Limb (tissue), 2 donors: ENCODE measurements around the gene COL18A1.
A peak's percentile ranks its signal among the peaks of the same experiment; 100 is the strongest.

ENCODE experiments used
- DNase-seq, 2 donors: peaks; one replicate each; pipeline ENCODE4 v3.0.0-alpha.2; 2016; ENCODE audit errors: extremely low spot score in 2 of 2

COL18A1 gene

DNA sequence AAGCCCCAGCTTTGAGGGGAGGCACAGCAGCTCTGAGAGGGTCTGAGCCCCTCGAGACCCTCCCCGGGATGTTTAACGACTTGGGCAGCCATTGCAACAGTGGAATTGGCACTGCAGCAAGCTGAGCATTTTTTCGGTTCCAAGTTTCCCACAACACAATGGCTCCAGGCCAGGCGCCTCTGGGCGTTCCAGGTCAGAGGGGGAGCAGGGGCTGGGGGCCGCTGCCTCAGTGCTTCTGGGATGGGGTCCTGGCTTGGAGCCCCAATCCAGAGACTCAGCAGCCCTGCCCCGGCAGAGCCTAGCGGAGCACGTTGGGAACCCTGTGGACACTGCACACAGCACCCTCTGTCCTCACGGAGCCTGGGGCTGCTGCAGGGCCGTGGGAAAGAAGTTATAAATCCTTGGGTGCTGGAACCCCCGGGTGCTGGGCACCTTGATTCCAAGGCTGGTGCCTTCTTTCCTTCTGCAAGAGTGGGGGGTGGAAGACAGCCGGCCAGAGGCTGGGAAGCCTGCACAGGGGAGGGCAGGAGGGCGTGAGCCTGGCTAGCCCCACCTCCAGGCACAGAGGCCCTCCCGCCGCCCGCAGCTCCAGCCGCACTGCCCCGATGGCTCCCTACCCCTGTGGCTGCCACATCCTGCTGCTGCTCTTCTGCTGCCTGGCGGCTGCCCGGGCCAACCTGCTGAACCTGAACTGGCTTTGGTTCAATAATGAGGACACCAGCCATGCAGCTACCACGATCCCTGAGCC is 50.1 kb downstream of the COL18A1 start:
- peak in 1 of 2 donors; percentile 66 for DNase-seq

DNA sequence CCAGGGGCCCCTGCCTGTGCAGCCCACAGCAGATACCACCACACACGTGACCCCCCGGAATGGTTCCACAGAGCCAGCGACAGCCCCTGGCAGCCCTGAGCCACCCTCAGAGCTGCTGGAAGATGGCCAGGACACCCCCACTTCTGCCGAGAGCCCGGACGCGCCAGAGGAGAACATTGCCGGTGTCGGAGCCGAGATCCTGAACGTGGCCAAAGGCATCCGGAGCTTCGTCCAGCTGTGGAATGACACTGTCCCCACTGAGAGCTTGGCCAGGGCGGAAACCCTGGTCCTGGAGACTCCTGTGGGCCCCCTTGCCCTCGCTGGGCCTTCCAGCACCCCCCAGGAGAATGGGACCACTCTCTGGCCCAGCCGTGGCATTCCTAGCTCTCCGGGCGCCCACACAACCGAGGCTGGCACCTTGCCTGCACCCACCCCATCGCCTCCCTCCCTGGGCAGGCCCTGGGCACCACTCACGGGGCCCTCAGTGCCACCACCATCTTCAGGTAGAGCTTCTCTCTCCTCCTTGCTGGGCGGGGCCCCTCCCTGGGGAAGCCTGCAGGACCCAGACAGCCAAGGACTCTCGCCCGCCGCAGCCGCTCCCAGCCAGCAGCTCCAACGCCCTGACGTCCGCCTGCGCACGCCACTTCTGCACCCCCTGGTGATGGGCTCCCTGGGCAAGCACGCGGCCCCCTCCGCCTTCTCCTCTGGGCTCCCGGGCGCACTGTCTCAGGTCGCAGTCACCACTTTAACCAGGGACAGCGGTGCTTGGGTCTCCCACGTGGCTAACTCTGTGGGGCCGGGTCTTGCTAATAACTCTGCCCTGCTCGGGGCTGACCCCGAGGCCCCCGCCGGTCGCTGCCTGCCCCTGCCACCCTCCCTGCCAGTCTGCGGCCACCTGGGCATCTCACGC is 51.0 kb downstream of the COL18A1 start:
- DNase-seq: no peak

DNA sequence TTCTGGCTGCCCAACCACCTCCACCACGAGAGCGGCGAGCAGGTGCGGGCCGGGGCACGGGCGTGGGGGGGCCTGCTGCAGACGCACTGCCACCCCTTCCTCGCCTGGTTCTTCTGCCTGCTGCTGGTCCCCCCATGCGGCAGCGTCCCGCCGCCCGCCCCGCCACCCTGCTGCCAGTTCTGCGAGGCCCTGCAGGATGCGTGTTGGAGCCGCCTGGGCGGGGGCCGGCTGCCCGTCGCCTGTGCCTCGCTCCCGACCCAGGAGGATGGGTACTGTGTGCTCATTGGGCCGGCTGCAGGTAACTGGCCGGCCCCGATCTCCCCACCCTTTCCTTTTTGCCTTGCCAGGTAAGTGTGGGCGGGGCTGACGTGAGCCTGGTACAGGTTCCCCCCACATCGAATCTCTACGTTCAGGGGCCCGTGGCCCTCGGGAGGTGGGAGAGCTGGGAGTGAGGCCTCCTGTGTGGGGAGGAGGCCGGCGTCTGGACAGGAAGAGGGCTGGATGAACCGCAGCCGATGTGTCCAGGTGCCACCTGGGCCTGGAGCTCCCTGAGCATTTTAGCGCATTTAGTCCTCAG is 51.7 kb downstream of the COL18A1 start:
- DNase-seq: no peak

DNA sequence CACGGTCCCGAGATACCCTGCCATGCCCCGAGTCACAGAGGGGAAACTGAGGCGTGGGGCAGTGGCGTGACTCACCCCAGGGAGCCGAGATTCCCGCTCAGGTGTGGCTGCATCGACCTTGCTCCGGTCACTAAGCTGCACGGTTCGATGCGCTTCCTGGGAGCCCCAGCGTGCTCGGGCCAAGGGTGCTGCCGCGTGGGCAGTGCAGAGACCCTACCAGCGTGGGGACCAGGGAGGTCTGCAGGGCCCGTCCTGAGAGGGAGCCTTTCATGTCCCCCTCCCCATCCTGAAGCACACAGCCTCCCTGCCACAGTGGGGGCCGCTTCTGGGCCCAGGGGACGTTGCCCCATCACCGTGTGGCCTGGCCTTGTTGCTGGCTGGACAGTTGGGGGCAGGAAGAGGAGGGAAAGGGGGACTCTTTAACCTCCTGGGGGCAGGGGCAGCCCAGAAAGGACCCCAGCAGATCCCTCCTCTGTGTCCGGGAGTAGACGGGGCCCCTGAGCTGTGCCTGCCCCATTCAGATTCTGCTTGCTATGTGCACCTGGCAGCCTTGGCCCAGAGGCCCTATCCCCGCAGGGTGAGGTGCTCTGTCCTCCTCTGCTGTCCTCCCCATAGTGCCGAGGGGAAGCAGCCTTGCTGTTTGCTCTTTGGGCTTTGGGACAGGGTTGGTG is 52.3 kb downstream of the COL18A1 start:
- no peak for DNase-seq

DNA sequence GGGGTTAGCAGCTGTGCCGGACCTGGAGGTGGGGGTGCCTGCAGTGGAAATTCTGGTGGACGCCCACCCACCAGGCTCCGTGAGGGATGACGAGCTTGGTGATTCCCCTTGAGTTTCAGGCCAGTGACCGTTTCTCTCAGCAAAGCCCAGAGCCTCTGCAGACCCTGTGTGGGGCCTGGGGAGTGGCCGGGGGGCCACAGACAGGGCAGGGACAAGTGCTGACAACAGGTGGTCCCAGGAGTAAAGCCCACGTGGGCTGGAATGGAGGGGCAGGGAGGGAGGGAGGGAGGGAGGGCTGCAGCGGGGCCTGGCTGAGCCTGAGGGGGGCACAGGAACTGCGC is 52.8 kb downstream of the COL18A1 start:
- no peak for DNase-seq

DNA sequence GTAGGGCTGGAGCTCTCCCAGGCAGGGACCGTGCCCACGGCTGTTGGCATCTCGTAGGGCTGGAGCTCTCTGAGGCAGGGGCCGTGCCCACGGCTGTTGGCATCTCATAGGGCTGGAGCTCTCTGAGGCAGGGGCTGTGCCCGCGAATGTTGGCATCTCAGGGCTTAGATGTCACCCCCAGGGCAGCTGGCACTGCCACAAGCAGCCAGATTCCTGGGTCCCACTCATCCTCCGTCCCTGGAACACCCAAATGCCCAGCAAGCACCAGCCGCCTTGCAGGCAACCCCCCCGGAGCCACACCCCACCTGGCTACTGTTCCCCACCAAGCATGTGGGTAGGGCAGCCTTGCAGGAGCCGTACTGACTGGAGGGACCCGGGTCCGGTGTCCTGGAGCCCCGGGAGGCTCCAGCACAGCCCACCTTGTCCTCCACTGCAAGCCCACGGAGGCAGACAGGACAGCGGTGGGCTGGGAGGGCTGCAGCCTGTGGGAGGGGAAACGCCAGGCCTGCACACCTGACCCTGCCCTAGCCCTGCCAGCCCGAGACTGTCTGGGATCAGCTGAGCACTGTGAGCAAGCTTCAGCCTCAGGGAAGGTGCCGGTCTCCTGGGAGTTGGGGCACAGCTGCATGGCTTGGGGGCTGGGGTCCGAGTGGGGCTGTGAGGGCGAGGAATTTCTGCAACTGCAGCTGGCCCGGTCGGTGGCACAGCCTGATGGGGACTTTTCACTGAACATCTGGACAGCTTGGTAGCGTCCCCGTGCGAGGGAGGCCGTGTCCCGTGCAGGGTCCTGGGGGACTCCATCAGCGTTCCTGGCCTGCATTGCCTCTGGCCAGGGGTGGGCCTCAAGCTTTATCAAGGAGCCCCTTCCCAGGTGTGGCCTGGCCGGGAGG is 53.6 kb downstream of the COL18A1 start:
- DNase-seq: no peak

DNA sequence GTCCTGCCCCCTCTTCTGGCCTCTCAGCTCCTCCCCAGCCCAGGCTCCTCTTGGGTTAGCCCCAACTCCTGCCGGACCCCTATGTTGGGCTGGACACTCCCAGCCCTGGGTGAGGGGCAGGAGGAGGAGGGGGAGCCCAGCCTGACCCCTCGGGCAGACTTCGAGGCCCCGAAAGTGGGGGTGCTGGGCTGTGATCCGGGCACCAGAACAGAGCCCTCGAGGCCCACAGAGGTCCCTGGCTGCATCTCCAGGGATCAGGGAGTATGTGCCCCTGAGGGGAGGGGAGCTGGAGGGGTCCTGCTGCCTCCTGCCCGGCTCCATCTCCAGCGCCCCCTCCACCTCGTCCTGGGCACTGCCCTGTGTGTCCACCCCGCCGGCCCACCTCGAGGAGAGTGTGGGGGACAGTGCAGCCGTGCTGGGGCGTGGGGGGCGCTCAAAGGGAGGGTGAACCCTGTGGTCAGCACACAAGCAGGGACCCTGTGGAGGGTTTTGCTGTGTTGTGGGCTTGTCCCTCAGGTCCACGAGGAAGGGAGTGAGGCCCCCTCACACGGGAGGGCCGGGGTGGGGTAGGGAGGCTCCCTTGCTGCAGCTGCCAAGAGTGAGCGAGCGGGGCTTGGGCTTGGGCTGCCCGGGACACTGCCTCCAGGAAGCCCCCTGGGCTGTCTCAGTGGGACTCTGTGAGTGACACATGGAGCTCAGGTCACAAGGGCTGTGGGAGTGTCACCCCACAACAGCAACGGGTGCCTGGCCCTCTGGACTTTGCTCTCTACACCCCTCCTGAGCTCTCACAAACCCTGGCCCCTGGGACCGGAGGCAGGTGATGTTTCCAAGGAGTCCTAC is 54.4 kb downstream of the COL18A1 start:
- DNase-seq: no peak

DNA sequence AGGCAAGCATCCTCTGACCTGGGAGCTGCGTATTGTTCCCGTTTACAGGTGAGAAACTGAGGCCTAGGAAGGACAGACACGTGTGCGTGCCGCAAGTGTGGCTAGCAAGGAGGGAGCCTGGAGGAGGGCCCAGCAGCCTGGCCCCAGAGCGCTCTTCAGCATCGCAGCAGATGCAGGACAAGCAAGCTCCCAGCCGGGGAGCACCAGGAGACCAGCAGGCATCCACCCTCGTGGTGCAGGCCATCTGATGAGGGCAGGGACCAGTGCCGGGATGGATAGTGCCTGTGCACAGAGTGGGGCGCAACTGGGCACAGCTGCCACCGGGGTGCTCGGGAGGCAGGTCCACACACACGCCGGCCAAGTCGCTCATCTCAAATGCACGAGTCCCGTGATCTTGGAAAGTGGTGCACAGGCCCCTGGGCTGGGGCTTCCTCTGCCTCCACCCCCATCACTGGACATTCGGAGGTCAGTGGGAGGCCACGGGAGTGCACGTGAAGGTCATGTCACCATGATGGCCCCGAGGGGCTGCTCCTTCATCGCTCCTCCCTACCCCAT is 55.1 kb downstream of the COL18A1 start:
- DNase-seq: no peak

DNA sequence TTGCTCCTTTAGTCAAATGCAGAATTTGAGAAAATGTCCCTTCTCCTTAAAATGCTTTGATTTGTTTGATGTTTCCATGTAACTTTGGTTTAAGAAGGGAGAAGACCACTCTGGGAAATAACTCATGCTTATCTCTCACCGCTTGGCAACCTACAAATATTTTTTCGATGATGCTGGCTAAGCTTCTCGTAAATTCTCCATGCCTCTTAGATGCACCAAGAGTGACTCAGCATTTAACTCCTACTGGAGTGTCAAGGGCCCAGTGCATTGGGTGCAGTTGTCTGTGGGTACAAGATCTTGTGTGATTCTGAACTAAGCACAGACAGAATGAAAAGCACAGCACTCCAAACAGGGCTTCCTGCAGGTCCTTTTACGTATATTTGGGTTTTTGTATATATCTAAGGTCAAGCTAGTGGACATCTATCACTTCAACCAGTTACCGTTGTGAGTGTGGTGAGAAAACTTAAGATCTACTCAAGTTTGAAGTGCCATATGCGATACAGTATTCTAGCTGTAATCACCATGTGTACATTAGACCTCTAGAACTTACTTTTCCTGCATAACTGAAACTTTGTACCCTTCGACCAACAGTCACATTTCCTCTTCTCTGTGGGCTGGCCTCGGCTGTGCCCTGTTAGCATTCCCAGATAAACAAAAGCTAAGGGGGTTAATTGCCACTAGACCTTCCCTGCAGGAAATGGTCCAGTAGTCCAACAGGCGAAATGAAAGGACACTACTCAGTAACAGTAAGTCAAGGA is 55.8 kb downstream of the COL18A1 start:
- DNase-seq: no peak

DNA sequence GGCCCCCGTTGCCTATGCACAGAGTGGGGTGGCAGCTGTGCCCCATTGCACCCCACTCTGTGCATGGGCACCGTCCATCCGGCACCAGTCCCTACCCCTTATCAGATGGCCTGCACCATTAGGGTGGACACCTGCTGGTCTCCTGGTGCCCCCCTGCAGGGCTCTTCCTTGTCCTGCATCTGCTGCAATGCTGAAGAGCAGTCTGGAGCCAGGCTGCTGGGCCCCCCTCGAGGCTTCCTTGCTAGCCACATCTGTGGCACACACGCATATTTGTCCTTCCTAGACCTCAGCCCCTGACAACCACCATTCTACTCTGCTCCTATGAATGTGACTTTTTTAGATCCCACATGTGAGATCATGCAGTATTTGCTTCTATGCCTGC is 56.4 kb downstream of the COL18A1 start:
- no peak for DNase-seq

DNA sequence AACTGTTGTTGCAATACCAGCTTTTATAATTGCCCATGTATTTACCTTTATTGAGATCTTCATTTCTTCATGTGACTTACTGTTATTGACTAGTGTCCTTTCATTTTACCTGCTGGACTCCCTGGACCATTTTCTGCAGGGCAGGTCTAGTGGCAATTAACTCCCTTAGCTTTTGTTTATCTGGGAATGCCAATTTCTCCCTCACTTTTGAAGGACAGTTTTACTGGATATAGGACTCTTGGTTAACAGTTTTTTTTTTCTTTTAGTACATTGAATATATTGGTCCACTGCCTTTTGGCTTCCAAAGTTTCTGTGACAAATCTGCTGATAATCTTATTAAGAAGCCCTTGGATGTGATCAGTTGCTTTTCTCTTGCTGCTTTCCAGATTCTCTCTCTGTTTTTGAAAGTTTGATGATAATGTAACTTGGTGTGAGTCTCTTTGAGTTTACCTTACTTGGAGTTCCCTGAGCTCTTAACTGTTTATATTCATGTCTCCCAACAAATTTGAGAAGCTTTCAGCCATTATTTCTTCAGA is 56.9 kb downstream of the COL18A1 start:
- DNase-seq: no peak

DNA sequence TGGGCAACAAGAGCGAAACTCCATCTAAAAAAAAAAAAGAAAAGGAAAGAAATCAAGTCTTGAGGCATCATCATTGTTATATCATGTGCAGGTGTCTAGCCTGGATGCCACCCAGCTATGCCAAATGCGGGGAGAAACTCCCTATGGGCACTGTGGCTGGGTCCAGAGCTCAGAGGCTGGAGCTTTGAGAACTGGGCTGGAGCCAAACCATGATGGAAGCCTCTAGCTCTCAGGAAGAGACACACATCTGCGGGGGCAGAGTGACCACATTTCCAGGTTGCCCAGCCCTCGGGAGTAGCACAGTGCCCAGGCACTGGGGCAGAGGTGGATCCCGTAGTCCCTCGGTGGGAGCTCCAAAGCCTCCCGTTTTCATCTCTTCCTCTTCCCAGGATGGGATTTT is 58.9 kb downstream of the COL18A1 start:
- no peak for DNase-seq

DNA sequence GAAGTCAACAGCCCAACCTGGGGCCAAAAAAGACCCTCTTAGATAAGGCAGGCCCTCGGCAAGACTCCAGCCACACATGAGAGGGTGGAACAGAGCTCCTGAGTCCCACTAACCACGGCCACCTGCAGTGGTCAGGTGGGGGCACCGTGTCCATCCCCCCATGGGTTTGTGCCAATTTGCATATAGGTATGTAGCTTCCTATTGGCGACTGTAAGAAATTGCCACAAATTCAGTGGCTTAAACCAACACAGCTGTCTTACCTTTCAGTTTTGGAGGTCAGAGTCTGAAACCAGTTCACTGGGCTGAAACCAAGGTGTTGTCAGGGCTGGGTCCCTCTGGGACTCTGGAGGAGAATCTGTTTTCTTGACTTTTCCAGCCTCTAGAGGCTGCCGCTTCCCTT is 59.3 kb downstream of the COL18A1 start:
- DNase-seq: no peak

DNA sequence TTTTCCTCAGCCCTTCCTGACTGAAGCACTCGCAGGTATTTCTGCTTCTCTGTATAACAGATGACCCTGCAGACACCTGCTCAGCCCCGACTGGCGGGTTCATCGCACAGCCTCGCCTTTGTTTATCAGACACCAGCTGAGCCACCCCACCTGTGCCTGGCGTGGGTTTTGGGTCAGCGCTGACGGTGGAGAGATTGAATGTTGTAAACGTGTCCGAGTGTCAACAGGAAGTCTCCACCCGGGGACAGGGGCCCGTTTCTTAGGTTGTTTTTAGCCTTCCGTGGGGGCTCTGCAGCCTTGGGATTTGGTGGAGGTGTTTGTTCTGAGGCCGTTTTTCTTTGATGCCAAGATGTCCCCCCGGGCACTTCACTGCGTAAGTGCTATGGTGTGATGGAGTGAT is 60.1 kb downstream of the COL18A1 start:
- DNase-seq: no peak

DNA sequence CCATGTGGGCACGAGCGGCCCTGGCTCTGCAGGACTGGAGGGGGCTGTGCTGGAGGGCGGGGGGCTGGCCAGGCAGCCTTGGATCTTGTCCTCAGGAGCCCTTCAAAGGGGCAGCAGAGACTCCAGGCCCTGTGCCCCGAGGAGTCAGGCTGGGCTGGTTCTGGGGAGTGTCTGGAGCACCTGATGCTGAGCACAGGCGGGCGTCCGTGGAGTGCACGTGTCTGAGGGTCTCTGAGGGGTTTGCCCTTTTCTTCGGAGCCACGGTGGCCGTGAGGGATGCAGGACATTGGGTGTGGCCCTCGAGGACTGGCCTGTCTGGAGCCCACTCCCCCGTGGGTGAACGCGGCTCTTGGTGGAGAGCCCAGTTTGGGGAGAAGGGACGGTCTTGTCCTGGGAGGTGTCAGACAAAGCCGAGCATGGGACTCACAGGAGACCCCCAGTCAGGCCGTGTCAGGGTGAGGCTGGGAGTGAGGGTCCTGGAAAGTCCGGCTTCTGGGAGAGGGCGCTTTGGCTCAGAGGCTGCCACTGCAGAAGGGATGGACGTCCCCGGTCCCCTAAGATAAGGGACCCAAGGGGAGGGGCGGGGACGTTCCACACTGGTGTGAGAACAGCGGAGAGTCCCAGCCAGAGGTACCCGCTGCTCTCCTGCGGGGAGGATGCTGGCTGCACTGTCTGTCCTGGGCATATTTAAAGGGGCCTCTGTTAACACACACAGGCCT is 60.8 kb downstream of the COL18A1 start:
- DNase-seq: no peak

DNA sequence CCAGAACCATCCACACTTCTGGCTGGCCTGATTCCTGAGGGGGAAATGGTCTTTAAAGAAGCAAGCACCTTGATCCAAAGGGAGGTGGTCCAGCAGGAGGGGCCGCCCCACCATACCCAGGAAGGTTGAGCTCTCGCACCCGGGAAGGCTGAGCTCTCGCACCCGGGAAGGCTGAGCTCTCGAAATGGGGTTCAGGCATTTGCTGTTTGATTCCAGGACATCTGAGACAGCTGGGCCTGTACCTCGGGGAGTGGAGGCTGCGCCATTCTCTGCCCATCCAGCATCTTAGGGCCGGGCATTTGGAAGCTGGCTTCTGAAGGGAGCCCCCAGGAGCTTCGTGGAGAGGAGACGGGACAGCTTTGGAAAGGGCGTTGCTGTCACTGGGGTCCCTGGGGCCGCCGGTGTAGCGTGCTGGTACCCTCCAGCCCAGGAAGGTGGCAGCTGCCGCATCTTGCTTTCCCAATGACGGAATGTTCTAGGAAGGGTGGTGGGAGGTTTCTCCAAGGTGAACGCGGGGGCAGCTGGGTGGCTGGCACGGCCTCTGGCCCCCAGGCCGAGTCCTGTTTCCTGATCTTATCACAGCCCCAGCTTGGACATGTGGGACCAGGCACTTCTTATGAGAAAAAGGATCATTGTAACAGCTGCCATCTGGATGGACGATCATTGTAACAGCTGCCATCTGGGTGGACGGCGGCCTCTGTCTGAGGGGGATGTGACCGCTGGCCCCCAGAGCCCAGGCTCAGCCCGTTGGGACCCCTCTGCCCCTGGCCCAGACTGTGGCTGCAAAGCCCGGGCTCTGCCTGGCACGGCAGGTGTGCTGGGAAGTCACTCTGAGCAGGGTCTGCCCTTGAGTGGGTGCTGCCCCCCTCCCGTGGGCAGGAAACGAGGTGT is 61.6 kb downstream of the COL18A1 start:
- no peak for DNase-seq

DNA sequence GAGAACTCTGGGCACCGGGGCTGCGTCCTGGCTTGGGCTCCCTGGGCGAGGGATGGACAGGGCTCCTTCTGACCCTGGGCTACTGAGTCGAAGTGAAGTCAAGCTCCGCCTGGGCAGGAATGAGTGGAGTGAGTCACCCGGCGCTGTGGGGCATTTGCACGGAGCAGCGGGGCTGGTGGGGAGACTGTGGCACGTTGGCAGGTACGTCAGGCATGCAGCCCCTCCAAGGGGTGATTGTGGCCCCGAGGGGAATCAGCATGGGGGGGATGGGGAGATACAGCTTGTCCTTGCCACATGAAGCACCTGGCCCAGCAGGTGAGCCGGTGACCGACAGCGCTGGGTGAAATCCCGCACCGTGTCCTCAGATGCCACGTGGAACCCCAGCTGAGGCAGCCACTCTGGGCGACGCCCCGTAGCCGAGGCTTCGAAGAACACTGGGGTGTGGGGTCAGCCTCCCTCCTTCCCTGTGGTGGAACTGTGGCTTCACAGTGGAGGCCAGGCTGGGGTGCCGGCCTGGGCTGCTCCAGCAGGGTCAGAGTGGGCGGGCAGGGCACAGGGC is 62.3 kb downstream of the COL18A1 start:
- no peak for DNase-seq
